HepG2 (cell line): ENCODE data around the gene ABHD12. TPM values are rescaled to one million over a fixed set of nuclear protein-coding genes. Genes with fewer than 3 reads are reported as not detected.

Experiments
- ATF5 ChIP-seq: sonication (generic); formaldehyde crosslinking; IDR thresholded peaks from 2 replicates; pipeline ENCODE4 v1.4.0; 2020; ENCODE audit warnings: mild to moderate bottlenecking, low read depth, missing genetic modification reagents
- CBFB ChIP-seq: sonication (generic); formaldehyde crosslinking; IDR thresholded peaks from 2 replicates; pipeline ENCODE4 v1.4.0; 2020; ENCODE audit warnings: missing genetic modification reagents
- CHCHD3 ChIP-seq: sonication (generic); formaldehyde crosslinking; IDR thresholded peaks from 2 replicates; pipeline ENCODE4 v1.8.0; 2022; ENCODE audit warnings: mild to moderate bottlenecking, missing genetic modification reagents, moderate library complexity
- CSRNP2 ChIP-seq: sonication (generic); formaldehyde crosslinking; conservative IDR thresholded peaks from 2 replicates; pipeline ENCODE4 v1.8.0; 2022; ENCODE audit warnings: low read depth, missing genetic modification reagents
- FOXA3 ChIP-seq: IDR thresholded peaks from 2 replicates; pipeline ENCODE4 v1.6.1; 2016; ENCODE audit warnings: missing genetic modification reagents, missing compliant biosample characterization
- HMG20B ChIP-seq: conservative IDR thresholded peaks from 2 replicates; pipeline ENCODE4 v1.6.1; 2016; ENCODE audit warnings: missing genetic modification reagents, missing compliant biosample characterization
- IRF2 ChIP-seq: IDR thresholded peaks from 2 replicates; pipeline ENCODE4 v1.6.1; 2018; ENCODE audit warnings: missing genetic modification reagents, missing compliant biosample characterization
- TFDP2 ChIP-seq: sonication (generic); formaldehyde crosslinking; IDR thresholded peaks from 2 replicates; pipeline ENCODE4 v1.4.0; 2020; ENCODE audit warnings: missing genetic modification reagents
- TMF1 ChIP-seq: sonication (generic); formaldehyde crosslinking; IDR thresholded peaks from 2 replicates; pipeline ENCODE4 v1.8.1; 2022; ENCODE audit warnings: low read depth, missing genetic modification reagents
- ZNF337 ChIP-seq: sonication (generic); formaldehyde crosslinking; IDR thresholded peaks from 2 replicates; pipeline ENCODE4 v1.5.1; 2020; ENCODE audit warnings: missing genetic modification reagents, low read depth, mild to moderate bottlenecking, borderline replicate concordance
- ZNF430 ChIP-seq: sonication (generic); formaldehyde crosslinking; IDR thresholded peaks from 2 replicates; pipeline ENCODE4 v1.9.0; 2021; ENCODE audit warnings: mild to moderate bottlenecking, missing genetic modification reagents
- ZNF44 ChIP-seq: sonication (generic); formaldehyde crosslinking; IDR thresholded peaks from 2 replicates; pipeline ENCODE4 v1.5.1; 2020; ENCODE audit warnings: mild to moderate bottlenecking, missing genetic modification reagents
- ZNF713 ChIP-seq: sonication (generic); formaldehyde crosslinking; IDR thresholded peaks from 2 replicates; pipeline ENCODE4 v1.4.0; 2020; ENCODE audit warnings: mild to moderate bottlenecking, missing genetic modification reagents
- ZSCAN30 ChIP-seq: sonication (generic); formaldehyde crosslinking; IDR thresholded peaks from 2 replicates; pipeline ENCODE4 v1.5.0; 2020; ENCODE audit warnings: mild to moderate bottlenecking, missing genetic modification reagents
- polyA plus RNA-seq, 8 experiments: library from polyadenylated mRNA; depleted of rRNA in 3 of 8; stranded (reverse) in 7 of 8; unstranded in 1 of 8; fragments of >200 nt; fragmentation: Illumina TruSeq in 4 of 8; extraction: Trizol in 4 of 8; gene quantifications; 2 replicates each; pipeline versions ENCODE4 v1.2.1 to v1.2.3, GENCODE V29; 2011 to 2016; ENCODE audit warnings: low read depth in 4 of 8, missing spikeins in 1 of 8, mixed read lengths in 1 of 8; ENCODE audit not compliant: insufficient read depth in 1 of 8
- total RNA-seq, 5 experiments: library from RNA; depleted of rRNA; stranded (reverse); fragments of >200 nt; fragmentation: Illumina TruSeq; extraction: Trizol; gene quantifications; 2 replicates each; pipeline ENCODE4 v1.2.3, GENCODE V29; 2016; ENCODE audit warnings: low read depth in 1 of 5
- TF ChIP-seq, protein P1 (sequence below): sonication (generic); formaldehyde crosslinking; IDR thresholded peaks from 2 replicates; pipeline ENCODE4 v1.4.0; 2020; ENCODE audit warnings: mild to moderate bottlenecking, missing genetic modification reagents
- TF ChIP-seq, protein P2 (sequence below): IDR thresholded peaks from 2 replicates; pipeline ENCODE4 v1.6.1; 2016; ENCODE audit warnings: mild to moderate bottlenecking
- TF ChIP-seq, protein P3 (sequence below): IDR thresholded peaks from 2 replicates; pipeline ENCODE4 v1.6.1; 2016; ENCODE audit warnings: low read depth, borderline replicate concordance

Gene ABHD12
- total and polyA plus RNA-seq, 2 of the 13 experiments (the other 11 are each of a cell fraction or from before 2014, with no cell fraction given) = 23.5 to 72.1 TPM

DNA sequence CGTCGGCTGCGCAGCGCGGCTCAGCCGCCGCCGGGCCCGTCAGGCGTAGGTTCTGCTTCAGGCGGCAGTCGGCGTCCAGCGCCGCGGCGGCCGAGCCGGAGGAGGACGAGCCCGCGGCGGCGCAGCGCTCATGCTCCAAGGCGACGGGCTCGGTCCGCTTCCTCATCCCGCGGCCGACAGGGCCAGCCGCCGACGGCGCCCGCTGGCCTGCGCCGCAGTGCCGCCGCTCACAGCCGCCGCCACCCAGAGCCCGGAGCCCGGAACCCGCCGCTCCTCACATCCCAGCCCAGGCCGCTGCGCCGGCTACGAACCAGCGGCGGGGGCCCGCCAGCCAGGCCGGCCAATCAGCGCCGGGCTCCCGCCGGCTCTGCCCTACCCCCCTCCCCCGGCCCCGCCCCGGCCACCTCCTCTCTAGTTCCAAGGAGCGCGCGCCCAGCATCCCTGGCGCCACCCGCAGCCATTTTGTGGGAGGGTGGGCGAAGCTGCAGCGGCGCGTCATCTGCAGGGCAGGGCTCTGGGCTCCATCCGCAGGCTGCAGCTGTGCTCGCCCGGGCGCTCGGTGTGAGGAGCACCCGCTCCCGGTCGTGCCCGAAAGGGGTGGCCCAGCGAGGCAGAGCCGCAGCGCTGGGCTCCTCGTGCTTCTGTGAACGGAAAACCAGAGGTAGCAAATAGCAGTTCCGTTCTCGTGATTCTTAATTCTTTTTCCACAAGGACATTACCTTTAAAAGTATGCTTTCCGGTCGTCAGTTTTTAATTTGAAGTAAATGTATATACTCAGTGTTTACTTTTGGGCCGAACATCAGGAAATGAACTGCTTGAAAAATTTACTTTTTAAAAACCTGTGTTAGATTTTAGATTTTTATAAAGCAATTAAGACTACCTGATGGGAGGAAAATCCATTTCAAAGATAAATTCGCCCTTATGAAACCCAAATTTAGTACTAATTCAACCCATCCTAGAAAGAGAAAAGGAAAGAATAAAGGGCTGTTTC, at the start of gene ABHD12 (continued):
- no peak for TF ChIP-seq CSRNP2 (CRISPR knock-in tag)
- TF ChIP-seq ZNF44 = peak; percentile 88
- TF ChIP-seq, protein P1, sequence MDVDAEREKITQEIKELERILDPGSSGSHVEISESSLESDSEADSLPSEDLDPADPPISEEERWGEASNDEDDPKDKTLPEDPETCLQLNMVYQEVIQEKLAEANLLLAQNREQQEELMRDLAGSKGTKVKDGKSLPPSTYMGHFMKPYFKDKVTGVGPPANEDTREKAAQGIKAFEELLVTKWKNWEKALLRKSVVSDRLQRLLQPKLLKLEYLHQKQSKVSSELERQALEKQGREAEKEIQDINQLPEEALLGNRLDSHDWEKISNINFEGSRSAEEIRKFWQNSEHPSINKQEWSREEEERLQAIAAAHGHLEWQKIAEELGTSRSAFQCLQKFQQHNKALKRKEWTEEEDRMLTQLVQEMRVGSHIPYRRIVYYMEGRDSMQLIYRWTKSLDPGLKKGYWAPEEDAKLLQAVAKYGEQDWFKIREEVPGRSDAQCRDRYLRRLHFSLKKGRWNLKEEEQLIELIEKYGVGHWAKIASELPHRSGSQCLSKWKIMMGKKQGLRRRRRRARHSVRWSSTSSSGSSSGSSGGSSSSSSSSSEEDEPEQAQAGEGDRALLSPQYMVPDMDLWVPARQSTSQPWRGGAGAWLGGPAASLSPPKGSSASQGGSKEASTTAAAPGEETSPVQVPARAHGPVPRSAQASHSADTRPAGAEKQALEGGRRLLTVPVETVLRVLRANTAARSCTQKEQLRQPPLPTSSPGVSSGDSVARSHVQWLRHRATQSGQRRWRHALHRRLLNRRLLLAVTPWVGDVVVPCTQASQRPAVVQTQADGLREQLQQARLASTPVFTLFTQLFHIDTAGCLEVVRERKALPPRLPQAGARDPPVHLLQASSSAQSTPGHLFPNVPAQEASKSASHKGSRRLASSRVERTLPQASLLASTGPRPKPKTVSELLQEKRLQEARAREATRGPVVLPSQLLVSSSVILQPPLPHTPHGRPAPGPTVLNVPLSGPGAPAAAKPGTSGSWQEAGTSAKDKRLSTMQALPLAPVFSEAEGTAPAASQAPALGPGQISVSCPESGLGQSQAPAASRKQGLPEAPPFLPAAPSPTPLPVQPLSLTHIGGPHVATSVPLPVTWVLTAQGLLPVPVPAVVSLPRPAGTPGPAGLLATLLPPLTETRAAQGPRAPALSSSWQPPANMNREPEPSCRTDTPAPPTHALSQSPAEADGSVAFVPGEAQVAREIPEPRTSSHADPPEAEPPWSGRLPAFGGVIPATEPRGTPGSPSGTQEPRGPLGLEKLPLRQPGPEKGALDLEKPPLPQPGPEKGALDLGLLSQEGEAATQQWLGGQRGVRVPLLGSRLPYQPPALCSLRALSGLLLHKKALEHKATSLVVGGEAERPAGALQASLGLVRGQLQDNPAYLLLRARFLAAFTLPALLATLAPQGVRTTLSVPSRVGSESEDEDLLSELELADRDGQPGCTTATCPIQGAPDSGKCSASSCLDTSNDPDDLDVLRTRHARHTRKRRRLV (CRISPR knock-in tag) = no peak; the same call in 1 of the 2 replicates
- peak; percentile 83 for TF ChIP-seq CBFB
- peak; percentile 90 for TF ChIP-seq CHCHD3 (CRISPR knock-in tag)
- TF ChIP-seq, protein P2, sequence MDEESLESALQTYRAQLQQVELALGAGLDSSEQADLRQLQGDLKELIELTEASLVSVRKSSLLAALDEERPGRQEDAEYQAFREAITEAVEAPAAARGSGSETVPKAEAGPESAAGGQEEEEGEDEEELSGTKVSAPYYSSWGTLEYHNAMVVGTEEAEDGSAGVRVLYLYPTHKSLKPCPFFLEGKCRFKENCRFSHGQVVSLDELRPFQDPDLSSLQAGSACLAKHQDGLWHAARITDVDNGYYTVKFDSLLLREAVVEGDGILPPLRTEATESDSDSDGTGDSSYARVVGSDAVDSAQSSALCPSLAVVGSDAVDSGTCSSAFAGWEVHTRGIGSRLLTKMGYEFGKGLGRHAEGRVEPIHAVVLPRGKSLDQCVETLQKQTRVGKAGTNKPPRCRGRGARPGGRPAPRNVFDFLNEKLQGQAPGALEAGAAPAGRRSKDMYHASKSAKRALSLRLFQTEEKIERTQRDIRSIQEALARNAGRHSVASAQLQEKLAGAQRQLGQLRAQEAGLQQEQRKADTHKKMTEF (CRISPR knock-in tag) = peak; percentile 83
- peak; percentile 34; the same call in 1 of the 2 replicates for TF ChIP-seq ZNF713
- no peak; the same call in 1 of the 2 replicates for TF ChIP-seq HMG20B
- TF ChIP-seq ZNF430 = peak; percentile 75
- TF ChIP-seq IRF2 (CRISPR knock-in tag) = peak; percentile 82
- peak; percentile 80 for TF ChIP-seq TMF1 (CRISPR knock-in tag)
- peak; percentile 56; the same call in 1 of the 2 replicates for TF ChIP-seq ZNF337 (CRISPR knock-in tag)
- no peak for TF ChIP-seq ZSCAN30 (CRISPR knock-in tag)
- peak; percentile 93; the same call in 1 of the 2 replicates for TF ChIP-seq ATF5
- peak; percentile 87 for TF ChIP-seq TFDP2 (CRISPR knock-in tag)
- peak; percentile 68; the same call in 1 of the 2 replicates for TF ChIP-seq FOXA3 (CRISPR knock-in tag)
- TF ChIP-seq, protein P3, sequence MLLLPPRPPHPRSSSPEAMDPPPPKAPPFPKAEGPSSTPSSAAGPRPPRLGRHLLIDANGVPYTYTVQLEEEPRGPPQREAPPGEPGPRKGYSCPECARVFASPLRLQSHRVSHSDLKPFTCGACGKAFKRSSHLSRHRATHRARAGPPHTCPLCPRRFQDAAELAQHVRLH (CRISPR knock-in tag) = peak; percentile 87
